Smooth muscle cell (in vitro differentiated cells): ENCODE data around the gene ASIC3. TPM values are rescaled to one million over a fixed set of nuclear protein-coding genes. Genes with fewer than 3 reads are reported as not detected.

Source experiments
- DNase-seq: peaks from one replicate; lab custom pipeline; 2025; ENCODE audit not compliant: unreplicated experiment; lab: John Stamatoyannopoulos, UW
- H2AFZ ChIP-seq: fragments of 200-600 bp; sonication (generic); 2 replicates; pipeline ENCODE4 v1.6.0; 2016; ENCODE audit warnings: antibody characterized with exemption, low read depth, mild to moderate bottlenecking
- H3F3A ChIP-seq: fragments of 200-600 bp; sonication (generic); 2 replicates; pipeline ENCODE4 v1.6.0; 2017; ENCODE audit warnings: antibody characterized with exemption, low read depth
- H3K27ac ChIP-seq: fragments of 200-600 bp; sonication (generic); 2 replicates; pipeline ENCODE4 v1.5.1; 2016; ENCODE audit warnings: low read depth, mild to moderate bottlenecking
- H3K27me3 ChIP-seq: fragments of 200-600 bp; sonication (generic); 2 replicates; pipeline ENCODE4 v1.6.1; 2016; ENCODE audit warnings: low read depth, mild to moderate bottlenecking
- H3K36me3 ChIP-seq: fragments of 200-600 bp; sonication (generic); 2 replicates; pipeline ENCODE4 v1.5.1; 2016; ENCODE audit warnings: low read depth
- H3K4me1 ChIP-seq: fragments of 200-600 bp; sonication (generic); 2 replicates; pipeline ENCODE4 v1.5.1; 2016; ENCODE audit warnings: low read depth
- H3K4me2 ChIP-seq: fragments of 200-600 bp; sonication (generic); 2 replicates; pipeline ENCODE4 v1.6.0; 2016; ENCODE audit warnings: mild to moderate bottlenecking
- H3K4me3 ChIP-seq: fragments of 200-600 bp; sonication (generic); 2 replicates; pipeline ENCODE4 v1.5.1; 2016; ENCODE audit warnings: mild to moderate bottlenecking
- H3K79me2 ChIP-seq: fragments of 200-600 bp; sonication (generic); 2 replicates; pipeline ENCODE4 v1.6.0; 2016; ENCODE audit warnings: low read depth, mild to moderate bottlenecking
- H3K9ac ChIP-seq: fragments of 200-600 bp; sonication (generic); 2 replicates; pipeline ENCODE4 v1.6.0; 2016; ENCODE audit warnings: low read depth
- H3K9me3 ChIP-seq: fragments of 200-600 bp; sonication (generic); replicated peaks from 2 replicates; pipeline ENCODE4 v1.5.1; 2016; ENCODE audit warnings: low read depth
- H4K20me1 ChIP-seq: fragments of 200-600 bp; sonication (generic); 2 replicates; pipeline ENCODE4 v1.6.0; 2016; ENCODE audit warnings: low read depth
- CTCF ChIP-seq: fragments of 200-600 bp; sonication (generic); IDR thresholded peaks from 2 replicates; pipeline ENCODE4 v1.5.1; 2017; ENCODE audit warnings: borderline replicate concordance, mild to moderate bottlenecking, antibody characterized with exemption; ENCODE audit not compliant: insufficient read depth, poor library complexity, severe bottlenecking
- WGBS: methylation state at CpG from one replicate; pipeline ENCODE4 v1.1.7; 2016; ENCODE audit warnings: low lambda C conversion rate; 5-methylcytosine and 5-hydroxymethylcytosine counted together
- polyA plus RNA-seq: library from polyadenylated mRNA; unstranded; fragments of >200 nt; fragmentation: Nextera tagmentation; extraction: Ambion mirVana; gene quantifications from 2 replicates; pipeline ENCODE4 v1.2.1, GENCODE V29; 2016
- total RNA-seq: library from RNA; depleted of rRNA; stranded (reverse); fragments of >200 nt; gene quantifications from 2 replicates; pipeline ENCODE4 v1.2.3, GENCODE V29; 2014

ASIC3 gene
- total and polyA plus RNA-seq, 2 experiments from 2014 or later = 2.0 to 2.3 TPM

DNA sequence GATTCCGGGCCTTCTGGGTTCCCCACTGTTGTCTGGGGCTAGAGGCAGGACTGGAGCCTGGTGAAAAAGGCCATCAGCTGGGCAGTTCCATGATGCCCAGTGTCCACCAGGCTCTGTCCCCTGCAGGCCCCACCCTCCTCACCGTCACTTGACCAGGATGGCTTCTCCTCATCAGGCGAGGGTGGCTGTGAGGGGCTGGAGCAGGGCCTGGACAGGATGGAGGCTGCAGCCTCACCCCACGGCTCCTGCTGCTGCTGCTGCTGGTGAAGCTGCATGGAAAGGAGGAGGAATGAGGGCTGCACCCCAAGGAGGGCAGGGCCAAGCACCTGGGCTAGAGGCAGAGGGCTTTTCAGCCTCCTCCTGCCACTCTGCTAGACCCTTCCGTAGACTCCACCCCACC, 32.4 kb upstream of the ASIC3 start:
- H3K9ac ChIP-seq = no peak overlapping the region
- H2AFZ ChIP-seq = no peak overlapping the region
- no peak overlapping the region for H3K4me3 ChIP-seq
- H3K79me2 ChIP-seq = no peaks in the 10 kb centered on the region
- H3K9me3 ChIP-seq = no peaks in the 10 kb centered on the region
- H3K36me3 ChIP-seq = no peaks in the 10 kb centered on the region
- 88% methylated on average over 5 of the region's 5 CpGs for WGBS
- H3K27me3 ChIP-seq = no peaks in the 10 kb centered on the region
- no peak overlapping the region for H3K27ac ChIP-seq
- no peak for DNase-seq
- H4K20me1 ChIP-seq = no peaks in the 10 kb centered on the region
- H3K4me1 ChIP-seq = peaks cover 21% of the 10 kb centered on the region
- H3K4me2 ChIP-seq = no peak overlapping the region
- no peak for TF ChIP-seq CTCF
- peaks cover under 1% of the 10 kb centered on the region for H3F3A ChIP-seq

DNA sequence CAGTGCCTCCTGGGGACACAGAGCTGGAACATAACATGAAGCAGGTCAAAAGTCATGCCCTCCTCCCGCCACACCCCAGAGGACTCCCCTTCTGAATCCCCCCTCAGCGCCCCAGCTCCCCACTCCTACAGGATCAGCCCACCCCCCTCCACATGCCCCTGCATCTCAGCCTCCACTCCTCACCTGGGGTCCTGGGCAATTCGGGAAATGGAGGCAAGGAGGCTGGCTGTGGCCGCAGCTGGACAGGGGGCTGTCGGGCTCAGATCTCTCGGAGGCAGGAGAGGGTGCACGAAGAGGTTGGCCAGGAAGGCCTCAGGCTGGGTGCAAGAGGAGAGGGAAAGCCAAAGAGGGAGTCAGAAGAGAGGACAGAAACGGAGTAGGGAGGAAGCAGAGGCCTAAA, 31.8 kb upstream of the ASIC3 start:
- Histone ChIP-seq H3K9me3 (no peaks in the 10 kb centered on the region), H2AFZ (no peak overlapping the region), H3F3A (no peaks in the 10 kb centered on the region), H3K36me3 (no peaks in the 10 kb centered on the region), H3K27ac (no peak overlapping the region), H3K4me2 (no peak overlapping the region), H3K9ac (no peak overlapping the region), H3K4me1 (peaks cover 19% of the 10 kb centered on the region), H3K27me3 (no peaks in the 10 kb centered on the region), H4K20me1 (no peaks in the 10 kb centered on the region), H3K79me2 (no peaks in the 10 kb centered on the region), H3K4me3 (no peak overlapping the region)
- WGBS = 94% methylated on average over 6 of the region's 8 CpGs
- no peak for DNase-seq
- no peak for TF ChIP-seq CTCF

DNA sequence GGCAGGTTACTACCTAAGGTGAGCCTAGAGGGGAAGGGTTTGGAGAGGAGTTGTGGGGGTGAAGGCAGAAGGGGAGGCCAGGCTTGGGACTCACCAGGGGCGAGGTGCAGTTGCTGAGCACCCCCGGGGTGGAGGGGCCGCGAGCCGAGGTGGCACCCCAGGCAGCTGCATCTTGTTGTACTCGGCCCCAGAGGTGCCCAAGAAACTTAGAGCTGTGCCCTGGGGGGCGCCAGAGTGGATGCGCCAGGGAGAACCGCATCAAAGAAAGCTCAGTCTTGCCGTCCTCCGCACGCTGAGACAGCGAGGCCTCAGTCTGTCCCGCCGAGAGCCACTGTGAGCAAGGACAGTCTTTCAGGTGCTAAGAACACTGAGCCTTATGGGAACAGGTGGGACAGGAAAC, 31.4 kb upstream of the ASIC3 start:
- Histone ChIP-seq H3K4me2 (no peak overlapping the region), H3F3A (no peaks in the 10 kb centered on the region), H3K27me3 (no peaks in the 10 kb centered on the region), H3K9ac (no peak overlapping the region), H4K20me1 (no peaks in the 10 kb centered on the region), H3K27ac (no peak overlapping the region), H3K9me3 (no peaks in the 10 kb centered on the region), H3K4me3 (no peak overlapping the region), H2AFZ (no peak overlapping the region), H3K36me3 (no peaks in the 10 kb centered on the region), H3K4me1 (peaks cover 19% of the 10 kb centered on the region), H3K79me2 (no peaks in the 10 kb centered on the region)
- no peak for DNase-seq
- WGBS = 90% methylated on average over 15 of the region's 15 CpGs
- TF ChIP-seq CTCF = no peak

DNA sequence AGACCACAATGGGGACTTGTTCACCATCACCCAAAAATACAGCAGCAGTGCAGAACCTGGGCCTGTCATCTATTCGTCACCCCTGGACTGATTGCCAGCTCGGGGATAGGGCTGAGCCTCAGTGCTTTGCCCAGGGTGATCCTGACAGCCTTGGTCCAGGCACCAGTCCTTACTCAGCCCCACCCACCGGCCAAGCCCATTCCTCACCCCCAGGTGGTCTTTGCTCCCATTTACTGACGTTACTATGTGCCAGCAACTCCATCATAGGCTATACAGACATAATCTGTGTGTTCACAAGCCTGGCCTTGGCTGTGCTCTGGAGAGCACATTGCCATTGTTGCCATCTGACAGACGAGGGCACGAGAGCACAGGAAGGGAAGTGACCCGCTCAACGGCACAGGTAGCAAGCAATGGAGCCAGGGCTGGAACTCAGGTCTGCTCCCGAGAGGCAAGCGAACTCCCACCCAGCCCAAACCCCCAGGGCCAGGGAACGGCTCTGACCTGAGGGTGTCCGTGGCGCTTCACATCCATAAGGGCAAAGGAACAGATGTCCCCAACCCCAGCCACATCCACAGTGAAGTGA, 30.9 kb upstream of the ASIC3 start:
- Histone ChIP-seq H3K4me2 (peak overlapping the region; percentile 87), H3K36me3 (no peaks in the 10 kb centered on the region), H3K27me3 (no peaks in the 10 kb centered on the region), H3K79me2 (no peaks in the 10 kb centered on the region), H3K9ac (no peak overlapping the region), H3K27ac (no peak overlapping the region), H3K4me3 (peak overlapping the region; percentile 45), H3K4me1 (peaks cover 19% of the 10 kb centered on the region), H4K20me1 (no peaks in the 10 kb centered on the region), H3K9me3 (no peaks in the 10 kb centered on the region), H2AFZ (peak overlapping the region; percentile 73), H3F3A (no peaks in the 10 kb centered on the region)
- no peak for DNase-seq
- WGBS = 83% methylated on average over 13 of the region's 13 CpGs
- TF ChIP-seq CTCF = no peak
